Smooth muscle cell of the brain vasculature (primary cell): Measurements from ENCODE around the gene HEPACAM2.

Experiments
- DNase-seq: peaks from one replicate; pipeline ENCODE4 v3.0.0-alpha.2; 2012; ENCODE audit warnings: low read depth, low spot score

Gene HEPACAM2

DNA sequence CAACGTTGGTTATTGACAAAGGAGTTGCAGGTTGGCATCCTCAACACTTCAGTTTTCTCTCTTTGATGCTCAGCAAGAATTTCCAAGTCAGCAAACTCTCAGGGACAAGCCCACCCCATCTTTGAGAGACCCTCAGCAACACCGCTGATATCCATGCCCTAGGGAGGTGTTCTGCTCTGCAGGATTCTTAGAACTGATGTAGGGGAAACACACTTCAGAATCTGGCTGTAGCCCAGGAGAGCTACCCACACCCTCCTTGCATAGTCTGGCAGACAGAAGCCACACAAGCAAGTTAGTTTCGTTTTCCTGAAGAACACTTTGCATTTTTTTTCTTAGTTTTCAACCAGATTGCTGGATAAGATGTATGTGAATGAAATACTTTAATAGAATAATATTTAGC lies 78.9 kb downstream of the HEPACAM2 start:
- no peak for DNase-seq

DNA sequence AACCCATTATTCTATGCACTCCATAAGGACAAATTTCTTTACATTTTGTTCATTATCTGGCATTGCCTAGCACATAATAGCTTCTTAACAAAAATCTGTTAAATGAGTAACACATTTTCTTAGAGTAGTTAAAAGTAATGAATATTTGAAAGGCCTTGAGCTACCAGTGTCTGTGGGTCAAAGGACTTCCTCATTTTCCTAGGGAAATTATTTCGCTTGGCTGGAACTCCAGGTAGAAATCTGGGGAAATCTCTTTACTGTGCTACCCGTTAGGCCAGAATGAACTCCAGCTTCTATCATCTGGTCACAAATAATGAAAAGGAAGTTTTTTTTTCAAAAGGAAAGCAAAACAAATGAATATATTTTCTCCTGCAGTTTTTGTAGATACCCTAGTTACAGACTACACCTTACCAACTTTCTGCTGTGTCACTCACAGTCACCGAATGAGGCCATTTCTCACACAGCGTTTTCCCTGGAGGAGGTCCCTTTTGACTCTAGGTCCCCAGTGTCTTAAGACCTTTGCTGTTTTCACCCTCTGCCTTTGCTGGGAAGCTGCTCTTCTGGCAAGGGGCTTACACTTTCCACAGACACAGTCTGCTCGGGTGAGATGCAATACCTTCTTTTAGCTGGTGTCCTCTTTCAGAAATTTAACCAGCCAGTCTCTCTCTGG lies 79.7 kb downstream of the HEPACAM2 start:
- no peak for DNase-seq

DNA sequence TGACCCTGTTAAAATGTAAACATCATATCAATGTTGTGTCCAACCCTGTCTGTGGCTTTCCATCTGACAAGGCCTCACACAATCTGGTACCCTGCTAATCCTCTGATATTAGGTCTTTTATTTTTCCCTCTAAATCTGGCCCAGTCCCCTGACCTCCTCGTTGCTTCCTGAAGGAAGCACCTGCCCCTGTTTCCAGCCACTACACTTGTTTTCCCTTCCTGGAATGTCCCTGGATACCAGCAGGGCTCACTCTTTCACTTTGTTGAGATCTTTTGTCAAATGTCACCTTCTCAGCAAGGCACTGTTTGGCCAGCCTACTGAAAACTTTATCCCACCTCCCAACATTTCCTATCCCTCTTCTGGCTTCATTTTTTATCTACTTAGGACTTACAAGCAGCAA lies 80.2 kb downstream of the HEPACAM2 start:
- no peak for DNase-seq

DNA sequence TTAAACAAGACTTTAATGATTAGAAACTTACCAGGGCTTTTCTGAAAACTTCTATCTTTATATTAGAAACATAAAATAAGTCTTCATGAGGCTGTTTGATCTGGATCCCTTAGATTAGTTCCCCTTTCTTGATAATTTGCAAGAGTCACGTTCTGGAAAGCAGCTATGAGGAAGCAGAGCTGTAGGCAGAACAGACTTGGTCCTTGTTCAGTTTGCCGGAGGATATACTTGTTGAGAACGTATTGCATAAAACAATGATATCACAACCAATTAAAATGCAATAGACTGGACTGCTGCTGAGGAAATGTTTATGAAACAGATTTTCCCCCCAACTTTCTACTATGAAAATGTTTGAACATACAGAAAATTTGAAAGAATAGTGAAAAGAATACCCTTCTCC lies 80.9 kb downstream of the HEPACAM2 start:
- no peak for DNase-seq

DNA sequence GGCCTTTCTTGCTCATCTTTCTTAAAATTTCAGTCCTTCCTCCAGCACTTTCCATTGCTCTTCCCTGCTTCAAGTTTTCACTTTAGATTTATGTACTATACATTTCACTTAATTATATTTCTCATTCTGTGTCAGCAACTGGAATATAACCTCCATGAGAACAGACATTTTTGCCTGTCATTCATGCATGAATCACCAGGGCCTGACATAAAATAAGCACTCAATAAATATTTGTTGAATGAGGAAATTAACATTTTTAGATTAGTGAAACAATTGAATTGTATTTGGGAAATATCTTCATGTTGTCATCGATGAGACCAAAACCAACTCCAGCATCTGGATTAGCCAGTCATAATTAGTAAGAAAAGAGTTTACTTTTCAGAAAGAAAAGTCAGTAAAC lies 84.1 kb downstream of the HEPACAM2 start:
- no peak for DNase-seq

DNA sequence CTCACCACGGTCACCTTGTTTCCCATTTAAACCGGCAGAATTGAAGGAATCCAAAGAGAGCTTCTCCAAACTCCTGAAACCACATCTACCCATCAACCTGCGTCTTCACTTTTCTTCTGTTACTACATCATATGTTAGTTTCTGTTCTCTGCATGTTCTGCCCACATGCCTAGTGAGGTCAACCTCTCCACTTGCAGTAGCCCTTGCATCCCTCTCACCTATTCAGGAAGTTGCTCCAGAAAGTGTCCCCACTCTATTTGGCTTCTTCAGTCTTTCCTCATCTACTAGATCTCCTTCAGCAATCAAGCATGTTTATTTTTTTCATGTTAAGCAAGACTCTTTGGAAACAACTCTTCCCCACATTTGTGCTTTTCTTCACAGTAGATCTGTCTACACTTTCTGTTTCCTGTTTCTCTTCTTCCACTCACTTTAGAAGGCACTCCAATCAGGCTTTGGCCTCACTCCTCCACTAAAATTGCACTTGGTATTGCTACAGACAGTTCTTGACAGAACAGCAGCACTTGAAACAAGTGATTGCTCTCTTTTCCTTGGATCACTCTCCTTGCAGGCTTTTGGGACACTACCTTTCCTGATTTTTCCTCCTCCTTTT lies 85.6 kb downstream of the HEPACAM2 start:
- DNase-seq: no peak

DNA sequence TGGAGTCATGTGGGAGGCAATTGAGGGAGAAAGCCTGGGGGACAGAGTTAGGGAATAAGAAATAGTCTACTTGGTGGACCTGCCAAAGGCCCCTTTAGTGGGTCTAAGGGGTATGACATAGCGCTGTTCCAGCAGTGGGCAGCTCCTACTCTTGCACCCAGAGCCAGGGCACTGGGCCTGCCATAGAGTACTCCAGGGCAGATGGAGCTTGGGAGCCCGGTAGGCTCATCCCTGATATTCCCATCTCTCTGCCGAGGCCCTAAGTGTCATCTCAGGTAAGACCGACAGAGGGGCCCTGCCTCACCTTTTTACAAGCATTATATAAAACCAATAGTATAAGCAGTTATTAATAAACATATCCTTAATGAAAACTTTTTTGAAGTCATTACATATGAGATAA lies 87.7 kb downstream of the HEPACAM2 start:
- no peak for DNase-seq
